Colonic mucosa (tissue), 4 donors: ENCODE data around the gene FOXA2. TPM values are rescaled to one million over a fixed set of nuclear protein-coding genes. Genes with fewer than 3 reads are reported as not detected.

Experiments
- DNase-seq: peaks from one replicate; pipeline ENCODE4 v3.0.0-alpha.2; 2020
- H3K27ac ChIP-seq: fragments of 200-600 bp; one replicate; pipeline ENCODE4 v1.8.0; 2021
- H3K27me3 ChIP-seq: fragments of 200-600 bp; one replicate; pipeline ENCODE4 v1.8.0; 2021
- H3K36me3 ChIP-seq: fragments of 200-600 bp; one replicate; pipeline ENCODE4 v1.8.0; 2021
- H3K4me1 ChIP-seq: fragments of 200-600 bp; one replicate; pipeline ENCODE4 v1.8.0; 2021; ENCODE audit warnings: mild to moderate bottlenecking
- H3K4me3 ChIP-seq: fragments of 200-600 bp; one replicate; pipeline ENCODE4 v1.8.0; 2021
- H3K9ac ChIP-seq, 2 donors: one replicate each; pipeline ENCODE4 v1.7.0; 2013; ENCODE audit warnings: control low read depth in 2 of 2, low read depth in 2 of 2, low read length in 2 of 2
- H3K9me3 ChIP-seq: fragments of 200-600 bp; one replicate; pipeline ENCODE4 v1.8.0; 2021
- CTCF ChIP-seq: fragments of 200-600 bp; IDR thresholded peaks from one replicate; pipeline ENCODE4 v1.8.0; 2022; ENCODE audit warnings: antibody characterized with exemption, mild to moderate bottlenecking
- intact Hi-C: fragments of 100-400 bp; cut with DNase I; formaldehyde crosslinking; loops from one replicate; pipeline ENCODE4 v1.14.1; 2022
- total RNA-seq, 2 donors: library from RNA; stranded (reverse); fragmentation: NEBNext Ultra II Directional in 1 of 2; extraction: Animal tissue kit (Norgen Biotek cat#: 25700) in 1 of 2; gene quantifications; one replicate each; pipeline ENCODE4 v1.2.1, GENCODE V29; 2021
- donor health status: healthy.
- donor health status: DM: no; HTN: no; CAD: no.
- donor health status: DM: no; HTN: no; CAD: no.

The FOXA2 gene
- total RNA-seq, 2 donors from 2014 or later: 27.9 to 29.1 TPM

- H3K9ac ChIP-seq: no peak overlapping the region
- H3K36me3 ChIP-seq: no peaks in the 10 kb centered on the region
- no peak for TF ChIP-seq CTCF
- H3K4me3 ChIP-seq: no peak overlapping the region
- intact Hi-C loops: no loop called here
- peaks cover 22% of the 10 kb centered on the region for H3K27me3 ChIP-seq
- no peak overlapping the region for H3K27ac ChIP-seq
- DNase-seq: no peak
- H3K9me3 ChIP-seq: no peaks in the 10 kb centered on the region
- no peaks in the 10 kb centered on the region for H3K4me1 ChIP-seq
Observed at GRCh38 chr20:22572491-22572890, 11.9 kb downstream of the FOXA2 start.

GRCh38 chr20:22572023-22572422 lies 12.3 kb downstream of the FOXA2 start:
- Histone ChIP-seq H3K27ac (no peak overlapping the region), H3K4me1 (no peaks in the 10 kb centered on the region), H3K36me3 (no peaks in the 10 kb centered on the region), H3K9me3 (no peaks in the 10 kb centered on the region), H3K9ac (no peak overlapping the region), H3K4me3 (no peak overlapping the region), H3K27me3 (peaks cover 18% of the 10 kb centered on the region)
- no peak for TF ChIP-seq CTCF
- no peak for DNase-seq
- intact Hi-C loops: no loop called here

GRCh38 chr20:22569353-22569752 lies 15.0 kb downstream of the FOXA2 start:
- no peak overlapping the region for H3K4me3 ChIP-seq
- H3K36me3 ChIP-seq: no peaks in the 10 kb centered on the region
- no peak for DNase-seq
- H3K9ac ChIP-seq: no peak overlapping the region
- TF ChIP-seq CTCF: no peak
- H3K9me3 ChIP-seq: no peaks in the 10 kb centered on the region
- H3K27me3 ChIP-seq: peaks cover 12% of the 10 kb centered on the region
- no peaks in the 10 kb centered on the region for H3K4me1 ChIP-seq
- intact Hi-C loops: no loop called here
- H3K27ac ChIP-seq: no peak overlapping the region

- no peak for TF ChIP-seq CTCF
- DNase-seq: no peak
- no peaks in the 10 kb centered on the region for H3K36me3 ChIP-seq
- H3K9ac ChIP-seq: no peak overlapping the region
- H3K4me1 ChIP-seq: no peaks in the 10 kb centered on the region
- intact Hi-C loops: no loop called here
- no peak overlapping the region for H3K27ac ChIP-seq
- H3K27me3 ChIP-seq: peaks cover 12% of the 10 kb centered on the region
- no peaks in the 10 kb centered on the region for H3K9me3 ChIP-seq
- peak overlapping the region; percentile 13 for H3K4me3 ChIP-seq
Observed at GRCh38 chr20:22568872-22569344, 15.5 kb downstream of the FOXA2 start.

GRCh38 chr20:22567944-22568871 lies 16.2 kb downstream of the FOXA2 start:
- Histone ChIP-seq H3K4me3 (peak overlapping the region; percentile 13), H3K27ac (no peak overlapping the region), H3K9ac (no peak overlapping the region), H3K4me1 (no peaks in the 10 kb centered on the region), H3K27me3 (peaks cover 12% of the 10 kb centered on the region), H3K9me3 (no peaks in the 10 kb centered on the region), H3K36me3 (no peaks in the 10 kb centered on the region)
- intact Hi-C loops: no loop called here
- DNase-seq: no peak
- TF ChIP-seq CTCF: no peak
